Measurements from ENCODE around the gene FNBP1.

- TF ChIP-seq CTCF (IDR thresholded peaks at IDR 0.05), result no peak
- TF ChIP-seq POLR2A (IDR thresholded peaks at IDR 0.05), result no peak
- no peak for TF ChIP-seq POLR2AphosphoS5 (IDR thresholded peaks at IDR 0.05; ENCODE audit: insufficient read depth in 1 of 2, low read depth in 1 of 2)
Observed at GRCh38 chr9:129914051-129914450, 128.9 kb downstream of the FNBP1 start.

Measured in vagina (tissue), 2 donors.